Stimulated activated CD4-positive, alpha-beta T cell treated with anti-CD3 and anti-CD28 coated beads, Interleukin-1b, Interleukin-23, amount 100 ng/mL, for 1 hour (primary cell): Measurements from ENCODE around the gene GPR65.

Source experiments
- DNase-seq, 2 donors: peaks; one replicate each; pipeline ENCODE4 v3.0.0-alpha.2; 2020; ENCODE audit warnings: low read depth in 2 of 2

Gene GPR65

GRCh38 chr14:88039197-88039596, 34.3 kb downstream of the GPR65 start:
- no peak for DNase-seq

GRCh38 chr14:88040146-88040545, 35.2 kb downstream of the GPR65 start:
- DNase-seq, result no peak

- DNase-seq, result no peak
Observed at GRCh38 chr14:88043529-88044443, 38.9 kb downstream of the GPR65 start.

- no peak for DNase-seq
Observed at GRCh38 chr14:88044444-88044758, 39.5 kb downstream of the GPR65 start.

GRCh38 chr14:88044776-88045446, 40.0 kb downstream of the GPR65 start:
- no peak for DNase-seq

GRCh38 chr14:88045705-88046104, 40.8 kb downstream of the GPR65 start:
- DNase-seq, result no peak

GRCh38 chr14:88048351-88048750, 43.4 kb downstream of the GPR65 start:
- DNase-seq, result no peak

GRCh38 chr14:88049266-88049665, 44.3 kb downstream of the GPR65 start:
- DNase-seq, result no peak

GRCh38 chr14:88049936-88050335, 45.0 kb downstream of the GPR65 start:
- DNase-seq, result no peak

- no peak for DNase-seq
Observed at GRCh38 chr14:88060576-88060975, 55.6 kb downstream of the GPR65 start.

GRCh38 chr14:88063811-88064210, 58.9 kb downstream of the GPR65 start:
- DNase-seq, result no peak
